ENCODE measurements around the gene CNTNAP2.

GRCh38 chr7:148412691-148413090 lies 2296.1 kb downstream of the CNTNAP2 start:
- TF ChIP-seq MYNN (IDR thresholded peaks at IDR 0.05): no peak
- TF ChIP-seq MYNN (CRISPR knock-in tag; IDR thresholded peaks at IDR 0.05): no peak
- no peak for TF ChIP-seq HDAC2 (IDR thresholded peaks at IDR 0.05)
- TF ChIP-seq USF1 (CRISPR knock-in tag; IDR thresholded peaks at IDR 0.05): no peak
